GM12878 (cell line): ENCODE data around the gene CDKL4. TPM values are rescaled to one million over a fixed set of nuclear protein-coding genes. Genes with fewer than 3 reads are reported as not detected.

Experiments
- ATAC-seq: fragments of 200-7000 bp; cut with Tn5 transposase; 3 replicates; pipeline ENCODE4 v1.9.1; 2020; ENCODE audit warnings: mild to moderate bottlenecking, moderate library complexity
- BruUV-seq: library from RNA; stranded (reverse); fragments of 400-500 nt; replicated peaks from 2 replicates; lab custom pipeline; 2021; lab: Mats Ljungman, UMichigan
- CTCF ChIA-PET: fragments of 300-600 bp; sonication (Branson Sonifier 250); formaldehyde crosslinking; extraction: SDS; loops from one replicate; lab custom pipeline; 2021; ENCODE audit warnings: inconsistent platforms; lab: Yijun Ruan, JAX
- POLR2A ChIA-PET: fragments of 350-600 bp; formaldehyde crosslinking; extraction: SDS; loops from one replicate; lab custom pipeline; 2021; ENCODE audit warnings: inconsistent platforms; lab: Charles Lee
- RAD21 ChIA-PET: fragments of 300-600 bp; sonication (Branson Sonifier 250); formaldehyde crosslinking; loops from one replicate; lab custom pipeline; 2023; ENCODE audit warnings: antibody characterized with exemption; ENCODE audit not compliant: unreplicated experiment; lab: Charles Lee
- SMC1A ChIA-PET: fragments of 300-600 bp; sonication (Branson Sonifier 250); formaldehyde crosslinking; loops from one replicate; lab custom pipeline; 2023; ENCODE audit not compliant: unreplicated experiment, uncharacterized antibody; lab: Charles Lee
- DNase-seq: peaks from one replicate; pipeline ENCODE4 v3.0.0-alpha.2; 2011; ENCODE audit warnings: low read depth, low spot score
- FAIRE-seq: peaks from 3 replicates; lab custom pipeline; 2011; peaks lifted over from hg19 to GRCh38; lab: Jason Lieb, UNC
- H2AFZ ChIP-seq: 2 replicates; pipeline ENCODE4 v1.6.0; 2011; ENCODE audit warnings: low read depth, low read length, control low read depth; ENCODE audit not compliant: control insufficient read depth
- H3K27ac ChIP-seq: 2 replicates; pipeline ENCODE4 v1.5.1; 2011; ENCODE audit warnings: control low read depth; ENCODE audit not compliant: control insufficient read depth, insufficient read depth
- H3K27me3 ChIP-seq, 2 experiments: replicated peaks in 1 of 2; 2 replicates each; pipeline versions ENCODE4 v1.6.0 to v1.6.1; 2011; ENCODE audit warnings: low read length in 1 of 2; ENCODE audit not compliant: control insufficient read depth in 2 of 2, insufficient read depth in 2 of 2
- H3K36me3 ChIP-seq, 2 experiments: 2 replicates each; pipeline ENCODE4 v1.5.1; 2011; ENCODE audit warnings: low read length in 1 of 2; ENCODE audit not compliant: control insufficient read depth in 2 of 2, insufficient read depth in 2 of 2
- H3K4me1 ChIP-seq: 2 replicates; pipeline ENCODE4 v1.6.1; 2011; ENCODE audit warnings: mild to moderate bottlenecking, low read length, moderate library complexity, mixed read lengths; ENCODE audit not compliant: control insufficient read depth, insufficient read depth
- H3K4me2 ChIP-seq: 2 replicates; pipeline ENCODE4 v1.6.0; 2011; ENCODE audit warnings: control low read depth; ENCODE audit not compliant: control insufficient read depth, insufficient read depth
- H3K4me3 ChIP-seq: fragments of 200-600 bp; sonication (generic); 2 replicates; pipeline ENCODE4 v1.5.1; 2016
- H3K79me2 ChIP-seq: 2 replicates; pipeline ENCODE4 v1.6.0; 2011; ENCODE audit warnings: low read length; ENCODE audit not compliant: control insufficient read depth, insufficient read depth
- H3K9ac ChIP-seq: 2 replicates; pipeline ENCODE4 v1.8.0; 2011; ENCODE audit warnings: low read length, control low read depth, mixed read lengths; ENCODE audit not compliant: control insufficient read depth, insufficient read depth
- H3K9me3 ChIP-seq: replicated peaks from 3 replicates; pipeline ENCODE4 v1.5.1; 2011; ENCODE audit warnings: mild to moderate bottlenecking, low read length; ENCODE audit not compliant: control insufficient read depth, insufficient read depth
- H4K20me1 ChIP-seq: 2 replicates; pipeline ENCODE4 v1.6.0; 2011; ENCODE audit not compliant: control insufficient read depth, insufficient read depth
- GABPA ChIP-seq: IDR thresholded peaks from 2 replicates; pipeline ENCODE4 v1.6.1; 2014; ENCODE audit warnings: antibody characterized with exemption, low read depth, mild to moderate bottlenecking, inconsistent platforms
- IKZF1 ChIP-seq: fragments of 450-650 bp; conservative IDR thresholded peaks from 2 replicates; pipeline ENCODE4 v1.6.1; 2017; ENCODE audit warnings: antibody characterized with exemption, mild to moderate bottlenecking
- IRF5 ChIP-seq: fragments of 450-650 bp; IDR thresholded peaks from 2 replicates; pipeline ENCODE4 v1.6.1; 2017; ENCODE audit warnings: borderline replicate concordance
- NBN ChIP-seq: fragments of 450-650 bp; IDR thresholded peaks from 2 replicates; pipeline ENCODE4 v1.6.1; 2016
- NR2F1 ChIP-seq: fragments of 450-650 bp; conservative IDR thresholded peaks from 2 replicates; pipeline ENCODE4 v1.6.1; 2017; ENCODE audit warnings: mild to moderate bottlenecking
- POU2F2 ChIP-seq: IDR thresholded peaks from 3 replicates; pipeline ENCODE4 v1.6.1; 2011; ENCODE audit warnings: low read depth, mild to moderate bottlenecking, low read length, borderline replicate concordance
- PRDM15 ChIP-seq: fragments of 450-650 bp; formaldehyde crosslinking; IDR thresholded peaks from 2 replicates; pipeline ENCODE4 v1.4.0; 2020; ENCODE audit warnings: mild to moderate bottlenecking, moderate library complexity
- STAT3 ChIP-seq: IDR thresholded peaks from 2 replicates; pipeline ENCODE4 v1.6.1; 2011; ENCODE audit warnings: low read depth, low read length, improper control_type of control experiment
- ZNF24 ChIP-seq: fragments of 450-650 bp; IDR thresholded peaks from 2 replicates; pipeline ENCODE4 v1.6.1; 2017; ENCODE audit warnings: antibody characterized with exemption, mild to moderate bottlenecking
- WGBS: methylation state at CpG from one replicate; pipeline ENCODE4 v1.1.6; 2016; ENCODE audit warnings: low lambda C conversion rate; ENCODE audit not compliant: insufficient replicate concordance, insufficient coverage; ENCODE audit errors: missing lambda C conversion rate; 5-methylcytosine and 5-hydroxymethylcytosine counted together
- in situ Hi-C: fragments of 300-500 bp; cut with MboI; formaldehyde crosslinking; loops from 9 replicates; pipeline ENCODE4 v1.14.3; 2018; ENCODE audit warnings: mixed read lengths
- intact Hi-C: fragments of 100-400 bp; cut with micrococcal nuclease; formaldehyde crosslinking; loops from one replicate; pipeline ENCODE4 v1.14.2; 2022; ENCODE audit not compliant: unreplicated experiment
- polyA plus RNA-seq, 11 experiments: library from polyadenylated mRNA; depleted of rRNA in 4 of 11; unstranded in 6 of 11; stranded (reverse) in 5 of 11; fragments of >200 nt; fragmentation: Nextera tagmentation in 4 of 11; fragmentation: Illumina TruSeq in 1 of 11; extraction: Ambion mirVana in 4 of 11; extraction: Trizol in 1 of 11; gene quantifications; 1 replicate in 1 of 11; 2 replicates in 10 of 11; pipeline versions ENCODE4 v1.2.1 to v1.2.3, GENCODE V29; 2011 to 2016; ENCODE audit warnings: inconsistent platforms in 2 of 11, missing spikeins in 2 of 11, low read depth in 1 of 11
- total RNA-seq, 4 experiments: library from RNA; depleted of rRNA in 3 of 4; stranded (reverse); fragments of >200 nt in 3 of 4; fragmentation: Illumina TruSeq in 1 of 4; extraction: Trizol in 1 of 4; gene quantifications; 2 replicates each; pipeline versions ENCODE4 v1.2.1 to v1.2.3, GENCODE V29; 2013 to 2021

CDKL4 gene
- total and polyA plus RNA-seq, 10 of the 15 experiments (the other 5 are each of a cell fraction or from before 2014, with no cell fraction given) = not detected

GRCh38 chr2:39194686-39195085 is 49.1 kb downstream of the CDKL4 start:
- H4K20me1 ChIP-seq = no peaks in the 10 kb centered on the region
- H3K4me2 ChIP-seq = no peak overlapping the region
- H3K4me3 ChIP-seq = no peak overlapping the region
- SMC1A ChIA-PET = no interaction called here
- FAIRE-seq = no peak
- DNase-seq = no peak
- RAD21 ChIA-PET = no interaction called here
- in situ Hi-C loops = no loop called here
- H3K9ac ChIP-seq = no peak overlapping the region
- 87% methylated on average over 3 of the region's 3 CpGs for WGBS
- TF ChIP-seq ZNF24 = no peak
- TF ChIP-seq PRDM15 (CRISPR knock-in tag) = no peak
- no peak for TF ChIP-seq NR2F1
- TF ChIP-seq POU2F2 = no peak
- no peak for TF ChIP-seq STAT3
- no peak for TF ChIP-seq IRF5
- no peak for TF ChIP-seq GABPA
- TF ChIP-seq IKZF1 = no peak
- TF ChIP-seq NBN = no peak
- H3K36me3 ChIP-seq = no peaks in the 10 kb centered on the region
- H3K27ac ChIP-seq = no peak overlapping the region
- BruUV-seq = no TSS peak
- POLR2A ChIA-PET = no interaction called here
- CTCF ChIA-PET = interaction anchor here (0.9 to 1.0 kb wide), 2 partner anchors 33 to 61 kb away, joined by 3 read pairs; no protein-coding TSS in a partner anchor
- H3K9me3 ChIP-seq = no peaks in the 10 kb centered on the region; the same call in 2 of the 3 replicates
- intact Hi-C loops = no loop called here
- H3K27me3 ChIP-seq = no peaks in the 10 kb centered on the region
- no peaks in the 10 kb centered on the region for H3K4me1 ChIP-seq
- no peak overlapping the region for H2AFZ ChIP-seq
- H3K79me2 ChIP-seq = no peaks in the 10 kb centered on the region
- ATAC-seq = no peak
